ENCODE measurements around the gene HELZ.

Gene HELZ

GRCh38 chr17:67133161-67133560 lies 111.8 kb downstream of the HELZ start:
- POLR2A ChIA-PET (ENCODE audit: low non-redundant PET) = no interaction called here
- CTCF ChIA-PET = interaction anchor here (0.6 to 0.8 kb wide), 3 partner anchors 25 to 55 kb away, joined by 3 to 4 read pairs (median 4); no protein-coding TSS in a partner anchor
- H3K27ac ChIP-seq = no peak overlapping the region
- no peak for DNase-seq (ENCODE audit: low spot score)
- TF ChIP-seq, protein P1, sequence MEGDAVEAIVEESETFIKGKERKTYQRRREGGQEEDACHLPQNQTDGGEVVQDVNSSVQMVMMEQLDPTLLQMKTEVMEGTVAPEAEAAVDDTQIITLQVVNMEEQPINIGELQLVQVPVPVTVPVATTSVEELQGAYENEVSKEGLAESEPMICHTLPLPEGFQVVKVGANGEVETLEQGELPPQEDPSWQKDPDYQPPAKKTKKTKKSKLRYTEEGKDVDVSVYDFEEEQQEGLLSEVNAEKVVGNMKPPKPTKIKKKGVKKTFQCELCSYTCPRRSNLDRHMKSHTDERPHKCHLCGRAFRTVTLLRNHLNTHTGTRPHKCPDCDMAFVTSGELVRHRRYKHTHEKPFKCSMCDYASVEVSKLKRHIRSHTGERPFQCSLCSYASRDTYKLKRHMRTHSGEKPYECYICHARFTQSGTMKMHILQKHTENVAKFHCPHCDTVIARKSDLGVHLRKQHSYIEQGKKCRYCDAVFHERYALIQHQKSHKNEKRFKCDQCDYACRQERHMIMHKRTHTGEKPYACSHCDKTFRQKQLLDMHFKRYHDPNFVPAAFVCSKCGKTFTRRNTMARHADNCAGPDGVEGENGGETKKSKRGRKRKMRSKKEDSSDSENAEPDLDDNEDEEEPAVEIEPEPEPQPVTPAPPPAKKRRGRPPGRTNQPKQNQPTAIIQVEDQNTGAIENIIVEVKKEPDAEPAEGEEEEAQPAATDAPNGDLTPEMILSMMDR (conservative IDR thresholded peaks at IDR 0.05; ENCODE audit: low read depth) = no peak

- POLR2A ChIA-PET (ENCODE audit: low non-redundant PET) = no interaction called here
- H3K27ac ChIP-seq = no peak overlapping the region
- TF ChIP-seq, protein P1 (conservative IDR thresholded peaks at IDR 0.05; ENCODE audit: low read depth) = no peak
- CTCF ChIA-PET = interaction anchor here (0.6 to 0.8 kb wide), 2 partner anchors 24 to 389 kb away, joined by 3 to 4 read pairs; no protein-coding TSS in a partner anchor
- DNase-seq (ENCODE audit: low spot score) = no peak
Measured at GRCh38 chr17:67132366-67132765, 112.6 kb downstream of the HELZ start.

- no peak overlapping the region for H3K27ac ChIP-seq
- ChIA-PET POLR2A (ENCODE audit: low non-redundant PET) (no interaction called here), CTCF (no interaction called here)
- TF ChIP-seq, protein P1 (conservative IDR thresholded peaks at IDR 0.05; ENCODE audit: low read depth) = no peak
- DNase-seq (ENCODE audit: low spot score) = no peak
Measured at GRCh38 chr17:67130768-67131167, 114.2 kb downstream of the HELZ start.

DNA sequence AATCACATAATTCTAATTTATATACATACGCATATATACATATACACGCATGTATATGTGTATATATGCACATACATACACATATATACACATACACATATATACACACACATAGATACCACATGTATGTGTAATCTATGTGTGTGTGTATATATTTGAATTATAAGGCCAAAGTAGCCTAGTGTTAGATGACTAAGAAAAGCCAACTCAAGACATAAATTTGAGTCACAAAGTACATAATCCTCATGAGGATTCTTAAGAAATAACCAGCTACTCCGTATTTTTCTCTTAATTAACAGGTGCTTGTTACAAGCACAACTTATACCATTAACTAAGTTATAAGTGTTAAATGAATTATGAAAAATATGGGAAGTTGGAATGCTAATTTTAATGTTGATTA lies 115.7 kb downstream of the HELZ start:
- no peak for DNase-seq (ENCODE audit: low spot score)
- ChIA-PET POLR2A (ENCODE audit: low non-redundant PET) (no interaction called here), CTCF (no interaction called here)
- TF ChIP-seq, protein P1 (conservative IDR thresholded peaks at IDR 0.05; ENCODE audit: low read depth) = no peak
- H3K27ac ChIP-seq = no peak overlapping the region

DNA sequence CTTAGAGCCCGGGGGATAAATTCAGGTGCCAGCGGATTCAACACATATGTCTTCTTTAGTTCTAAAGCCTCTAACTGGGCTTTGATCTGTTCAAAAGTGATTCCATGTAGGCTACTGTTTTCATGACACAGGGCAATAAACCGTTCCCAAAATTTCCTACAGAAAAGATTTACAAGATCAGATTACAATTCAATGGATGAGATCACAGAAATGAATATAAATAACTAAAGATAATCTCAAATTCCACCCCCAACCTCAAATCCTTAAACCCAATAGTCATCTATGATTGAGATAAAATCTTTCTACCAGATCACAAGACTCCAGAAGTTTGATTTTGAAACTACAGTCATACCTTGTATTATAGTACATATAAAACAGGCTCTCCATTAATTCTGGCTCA lies 116.3 kb downstream of the HELZ start:
- DNase-seq (ENCODE audit: low spot score) = no peak
- ChIA-PET POLR2A (ENCODE audit: low non-redundant PET) (no interaction called here), CTCF (no interaction called here)
- no peak overlapping the region for H3K27ac ChIP-seq
- TF ChIP-seq, protein P1 (conservative IDR thresholded peaks at IDR 0.05; ENCODE audit: low read depth) = no peak

- CTCF ChIA-PET = interaction anchor here (0.7 kb wide), 1 partner anchor 28 kb away, joined by 5 read pairs; no protein-coding TSS in a partner anchor
- DNase-seq (ENCODE audit: low spot score) = no peak
- POLR2A ChIA-PET (ENCODE audit: low non-redundant PET) = no interaction called here
- TF ChIP-seq, protein P1 (conservative IDR thresholded peaks at IDR 0.05; ENCODE audit: low read depth) = no peak
- H3K27ac ChIP-seq = no peak overlapping the region
Measured at GRCh38 chr17:67127925-67128324, 117.1 kb downstream of the HELZ start.
